Right lobe of liver (tissue), 6 donors: Measurements from ENCODE around the gene DNAH1. TPM values are rescaled to one million over a fixed set of nuclear protein-coding genes. Genes with fewer than 3 reads are reported as not detected.

Source experiments
- ATAC-seq, 4 donors: fragments of 200-7000 bp; cut with Tn5 transposase; one replicate each; pipeline ENCODE4 v1.9.1; 2020; ENCODE audit warnings: mild to moderate bottlenecking in 4 of 4, moderate library complexity in 4 of 4
- DNase-seq, 3 donors: peaks; one replicate each; pipeline ENCODE4 v3.0.0-alpha.2; 2020
- H3K27ac ChIP-seq, 3 donors: fragments of 200-600 bp; one replicate each; pipeline ENCODE4 v1.8.0; 2022
- H3K27me3 ChIP-seq, 2 donors: fragments of 200-600 bp; one replicate each; pipeline ENCODE4 v1.8.0; 2022
- H3K36me3 ChIP-seq, 4 donors: fragments of 200-600 bp; sonication (generic) in 1 of 4; one replicate each; pipeline versions ENCODE4 v1.5.1 to v1.8.0; 2017 to 2022; ENCODE audit warnings: control low read depth in 1 of 4
- H3K4me1 ChIP-seq, 4 donors: fragments of 200-600 bp; sonication (generic) in 1 of 4; one replicate each; pipeline versions ENCODE4 v1.5.1 to v1.8.0; 2017 to 2022; ENCODE audit warnings: control low read depth in 1 of 4
- H3K4me3 ChIP-seq, 3 donors: fragments of 200-600 bp; one replicate each; pipeline ENCODE4 v1.8.0; 2022
- H3K9me3 ChIP-seq, 4 donors: fragments of 200-600 bp; sonication (generic) in 1 of 4; one replicate each; pipeline versions ENCODE4 v1.5.1 to v1.8.0; 2017 to 2022; ENCODE audit warnings: control low read depth in 1 of 4
- CTCF ChIP-seq, 4 donors: fragments of 200-600 bp in 3 of 4; fragments of 450-650 bp in 1 of 4; IDR thresholded peaks; one replicate each; pipeline versions ENCODE4 v1.5.1 to v1.8.0; 2016 to 2022; ENCODE audit warnings: antibody characterized with exemption in 4 of 4, mild to moderate bottlenecking in 2 of 4
- POLR2A ChIP-seq: fragments of 450-650 bp; IDR thresholded peaks from one replicate; pipeline ENCODE4 v1.6.1; 2017; ENCODE audit warnings: antibody characterized with exemption, mild to moderate bottlenecking
- WGBS: methylation state at CpG from one replicate; pipeline ENCODE4 v1.1.6; 2018; ENCODE audit warnings: low coverage, low lambda C conversion rate; ENCODE audit not compliant: insufficient coverage; ENCODE audit errors: missing lambda C conversion rate; 5-methylcytosine and 5-hydroxymethylcytosine counted together
- intact Hi-C, 2 donors: fragments of 100-400 bp; cut with DNase I; formaldehyde crosslinking; loops; one replicate each; pipeline versions ENCODE4 v1.11.2 to v1.14.1; 2022
- total RNA-seq, 6 experiments: library from RNA; depleted of rRNA in 2 of 6; stranded (reverse); fragments of >200 nt in 2 of 6; fragmentation: NEBNext Ultra II Directional in 3 of 6; extraction: Animal tissue kit (Norgen Biotek cat#: 25700) in 3 of 6; gene quantifications; one replicate each; pipeline versions ENCODE4 v1.1.0 to v1.2.4, GENCODE V29; 2016 to 2023
- donor health status: DM: no; HTN: yes; CAD: no.
- donor health status: DM: no; HTN: no; CAD: no.
- donor health status: DM: no; HTN: no; CAD: no.
- donor health status: DM: no; HTN: yes; CAD: no.
- donor health status: DM: no; HTN: yes; CAD: no.

DNAH1 gene
- total RNA-seq, 6 experiments from 2014 or later = 1.6 to 11.2 (median 8.1) TPM

GRCh38 chr3:52372822-52373504 is 56.8 kb downstream of the DNAH1 start:
- ATAC-seq (peak in 1 of 4 donors; percentile 37), DNase-seq (no peak)
- peaks cover 0 to 24% (median 5%) of the 10 kb centered on the region in 4 donors for H3K36me3 ChIP-seq
- H3K27ac ChIP-seq = no peak overlapping the region
- H3K4me3 ChIP-seq = no peak overlapping the region
- H3K27me3 ChIP-seq = no peaks in the 10 kb centered on the region
- H3K4me1 ChIP-seq = no peaks in the 10 kb centered on the region
- 43% methylated on average over 13 of the region's 40 CpGs for whole genome bisulfite sequencing
- no peaks in the 10 kb centered on the region for H3K9me3 ChIP-seq
- TF ChIP-seq CTCF (IDR thresholded peaks at IDR 0.05) (no peak), POLR2A (no peak)
- intact Hi-C loops = no loop called here

- DNase-seq (no peak), ATAC-seq (no peak)
- intact Hi-C loops = no loop called here
- Histone ChIP-seq H3K27me3 (no peaks in the 10 kb centered on the region), H3K9me3 (no peaks in the 10 kb centered on the region), H3K4me1 (no peaks in the 10 kb centered on the region), H3K36me3 (peaks cover 0 to 19% (median 5%) of the 10 kb centered on the region in 4 donors), H3K27ac (no peak overlapping the region), H3K4me3 (no peak overlapping the region)
- 71% methylated on average over 6 of the region's 6 CpGs for WGBS
- TF ChIP-seq POLR2A (no peak), CTCF (IDR thresholded peaks at IDR 0.05) (no peak)
These were observed 57.6 kb downstream of the DNAH1 start for GRCh38 chr3:52373676-52374075.

GRCh38 chr3:52374173-52374572 is 58.1 kb downstream of the DNAH1 start:
- intact Hi-C loops = no loop called here
- no peak overlapping the region for H3K27ac ChIP-seq
- no peaks in the 10 kb centered on the region for H3K4me1 ChIP-seq
- peaks cover 0 to 19% (median 5%) of the 10 kb centered on the region in 4 donors for H3K36me3 ChIP-seq
- H3K27me3 ChIP-seq = no peaks in the 10 kb centered on the region
- no peak overlapping the region for H3K4me3 ChIP-seq
- 78% methylated on average over 2 of the region's 2 CpGs for WGBS
- no peaks in the 10 kb centered on the region for H3K9me3 ChIP-seq
- TF ChIP-seq CTCF (IDR thresholded peaks at IDR 0.05) = no peak
- TF ChIP-seq POLR2A = no peak
- ATAC-seq = no peak
- DNase-seq = no peak

GRCh38 chr3:52379610-52380009 is 63.5 kb downstream of the DNAH1 start:
- TF ChIP-seq CTCF (IDR thresholded peaks at IDR 0.05) = no peak
- no peak for TF ChIP-seq POLR2A
- H3K27me3 ChIP-seq = no peaks in the 10 kb centered on the region
- DNase-seq = no peak
- ATAC-seq = peak in 1 of 4 donors; percentile 19
- no CpG with 5 or more reads among the region's 10 CpGs for WGBS
- H3K36me3 ChIP-seq = peaks cover 0 to 7% (median 2%) of the 10 kb centered on the region in 4 donors
- no peak overlapping the region for H3K27ac ChIP-seq
- no peaks in the 10 kb centered on the region for H3K9me3 ChIP-seq
- no peaks in the 10 kb centered on the region for H3K4me1 ChIP-seq
- intact Hi-C loops = no loop called here
- H3K4me3 ChIP-seq = no peak overlapping the region
